Stimulated activated CD8-positive, alpha-beta memory T cell treated with anti-CD3 and anti-CD28 coated beads, Interleukin-12 subunit alpha, Interleukin-12 subunit beta, amount 100 ng/mL, for 1 hour (primary cell): ENCODE data around the gene TRPM3.
"Not testable (repeated sequence)": the region's sequence is repeated elsewhere in the genome, so short reads cannot be mapped to it uniquely, and the experiment has no call there.

ENCODE experiments used
- DNase-seq: peaks from one replicate; pipeline ENCODE4 v3.0.0-alpha.2; 2020; ENCODE audit warnings: low read depth

TRPM3 gene

GRCh38 chr9:70658765-70659164, 462.7 kb downstream of the TRPM3 start:
- no peak for DNase-seq

- no peak for DNase-seq
These were observed 465.1 kb downstream of the TRPM3 start for GRCh38 chr9:70656281-70656680.

- no peak for DNase-seq
These were observed 467.3 kb downstream of the TRPM3 start for GRCh38 chr9:70654144-70654543.

GRCh38 chr9:70644627-70645026, 476.8 kb downstream of the TRPM3 start:
- DNase-seq, result not testable (repeated sequence)

GRCh38 chr9:70642341-70642740, 479.1 kb downstream of the TRPM3 start:
- no peak for DNase-seq

GRCh38 chr9:70641631-70642030, 479.8 kb downstream of the TRPM3 start:
- no peak for DNase-seq

GRCh38 chr9:70641031-70641430, 480.4 kb downstream of the TRPM3 start:
- no peak for DNase-seq

- DNase-seq, result no peak
These were observed 481.3 kb downstream of the TRPM3 start for GRCh38 chr9:70639853-70640814.

- DNase-seq, result no peak
These were observed 485.6 kb downstream of the TRPM3 start for GRCh38 chr9:70635790-70636189.

- no peak for DNase-seq
These were observed 486.7 kb downstream of the TRPM3 start for GRCh38 chr9:70634696-70635095.

GRCh38 chr9:70630971-70631370, 490.4 kb downstream of the TRPM3 start:
- DNase-seq, result no peak

GRCh38 chr9:70629080-70629685, 492.2 kb downstream of the TRPM3 start:
- DNase-seq, result not testable (repeated sequence)

- DNase-seq, result no peak
These were observed 496.3 kb downstream of the TRPM3 start for GRCh38 chr9:70625078-70625477.

GRCh38 chr9:70618784-70619183, 502.6 kb downstream of the TRPM3 start:
- no peak for DNase-seq

- DNase-seq, result no peak
These were observed 504.2 kb downstream of the TRPM3 start for GRCh38 chr9:70617033-70617828.

GRCh38 chr9:70616228-70616990, 505.0 kb downstream of the TRPM3 start:
- DNase-seq, result no peak

GRCh38 chr9:70615464-70616138, 505.8 kb downstream of the TRPM3 start:
- no peak for DNase-seq

GRCh38 chr9:70614786-70615463, 506.5 kb downstream of the TRPM3 start:
- DNase-seq, result no peak

GRCh38 chr9:70613024-70613768, 508.2 kb downstream of the TRPM3 start:
- no peak for DNase-seq

- DNase-seq, result no peak
These were observed 511.2 kb downstream of the TRPM3 start for GRCh38 chr9:70610287-70610644.
